ENCODE data around the gene ERBB2. TPM values are rescaled to one million over a fixed set of nuclear protein-coding genes. Genes with fewer than 3 reads are reported as not detected.

Gene ERBB2
- total and polyA plus RNA-seq, 2 experiments from 2014 or later, result 30.3 to 55.4 TPM

- no peaks in the 10 kb centered on the region for H3K9me2 ChIP-seq (ENCODE audit: insufficient read depth)
- in situ Hi-C loops (cut with MboI), result no loop called here
- H3K4me2 ChIP-seq (ENCODE audit: unreplicated experiment), result no peak overlapping the region
- H3K4me1 ChIP-seq (ENCODE audit: insufficient read depth), result no peaks in the 10 kb centered on the region
- TF ChIP-seq EZH2 (IDR thresholded peaks at IDR 0.05; ENCODE audit: insufficient read depth, poor library complexity, severe bottlenecking) (no peak), EZH2phosphoT487 (IDR thresholded peaks at IDR 0.05; ENCODE audit: insufficient read depth, low read depth) (no peak)
- H3K4me3 ChIP-seq, result no peak overlapping the region
- H3K79me2 ChIP-seq (ENCODE audit: insufficient read depth), result no peaks in the 10 kb centered on the region
- no peaks in the 10 kb centered on the region for H3K9me3 ChIP-seq (ENCODE audit: low read depth)
- H4K20me1 ChIP-seq (ENCODE audit: insufficient read depth), result no peaks in the 10 kb centered on the region
- H3F3A ChIP-seq (ENCODE audit: insufficient read depth), result peaks cover 5% of the 10 kb centered on the region; the same call in 1 of the 2 replicates
- H3K36me3 ChIP-seq (ENCODE audit: low read depth), result peaks cover 5% of the 10 kb centered on the region; the same call in 1 of the 2 replicates
- H2AFZ ChIP-seq, result no peak overlapping the region
- H3K27me3 ChIP-seq (replicated peaks; ENCODE audit: insufficient read depth), result no peaks in the 10 kb centered on the region
- WGBS, 2 experiments (ENCODE audit: low coverage in 1 of 2, low lambda C conversion rate in 2 of 2, missing lambda C conversion rate in 2 of 2), result 84% methylated on average over 10 to 11 of the region's 11 CpGs
- H3K27ac ChIP-seq, result no peak overlapping the region
- no peak for DNase-seq
- no peak overlapping the region for H3K9ac ChIP-seq
These were observed 17.1 kb downstream of the ERBB2 start for GRCh38 chr17:39716879-39717536.

DNA sequence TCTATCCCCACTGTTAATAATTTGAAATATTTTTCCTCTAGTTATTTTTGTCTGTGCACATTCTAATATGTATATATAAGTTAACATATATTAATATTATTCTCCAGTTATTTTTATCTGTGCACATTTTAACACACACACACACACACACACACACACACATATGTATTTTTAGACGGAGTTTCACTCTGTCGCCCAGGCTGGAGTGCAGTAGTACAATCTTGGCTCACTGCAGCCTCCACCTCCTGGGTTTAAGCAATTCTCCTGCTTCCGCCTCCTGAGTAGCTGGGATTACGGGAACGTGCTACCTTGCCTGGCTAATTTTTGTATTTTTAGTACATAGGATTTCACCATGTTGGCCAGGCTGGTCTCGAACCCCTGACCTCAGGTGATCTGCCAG is 17.8 kb downstream of the ERBB2 start:
- Histone ChIP-seq H2AFZ (no peak overlapping the region), H3K4me2 (ENCODE audit: unreplicated experiment) (no peak overlapping the region), H3K9me2 (ENCODE audit: insufficient read depth) (no peaks in the 10 kb centered on the region), H3K4me3 (no peak overlapping the region), H3F3A (ENCODE audit: insufficient read depth) (peaks cover 5% of the 10 kb centered on the region; the same call in 1 of the 2 replicates), H3K4me1 (ENCODE audit: insufficient read depth) (no peaks in the 10 kb centered on the region), H4K20me1 (ENCODE audit: insufficient read depth) (no peaks in the 10 kb centered on the region), H3K9me3 (ENCODE audit: low read depth) (no peaks in the 10 kb centered on the region), H3K27ac (no peak overlapping the region), H3K27me3 (replicated peaks; ENCODE audit: insufficient read depth) (no peaks in the 10 kb centered on the region), H3K36me3 (ENCODE audit: low read depth) (peaks cover 5% of the 10 kb centered on the region; the same call in 1 of the 2 replicates), H3K9ac (no peak overlapping the region), H3K79me2 (ENCODE audit: insufficient read depth) (no peaks in the 10 kb centered on the region)
- TF ChIP-seq EZH2phosphoT487 (IDR thresholded peaks at IDR 0.05; ENCODE audit: insufficient read depth, low read depth) (no peak), EZH2 (IDR thresholded peaks at IDR 0.05; ENCODE audit: insufficient read depth, poor library complexity, severe bottlenecking) (no peak)
- in situ Hi-C loops (cut with MboI), result no loop called here
- WGBS, 2 experiments (ENCODE audit: low coverage in 1 of 2, low lambda C conversion rate in 2 of 2, missing lambda C conversion rate in 2 of 2), result 80 to 84% methylated on average over 6 of the region's 6 CpGs
- DNase-seq, result no peak

- Histone ChIP-seq H3K9me2 (ENCODE audit: insufficient read depth) (no peaks in the 10 kb centered on the region), H3K79me2 (ENCODE audit: insufficient read depth) (no peaks in the 10 kb centered on the region), H3K9ac (no peak overlapping the region), H3K27me3 (replicated peaks; ENCODE audit: insufficient read depth) (no peaks in the 10 kb centered on the region), H3F3A (ENCODE audit: insufficient read depth) (peaks cover 5% of the 10 kb centered on the region; the same call in 1 of the 2 replicates), H2AFZ (no peak overlapping the region), H3K36me3 (ENCODE audit: low read depth) (peaks cover 5% of the 10 kb centered on the region; the same call in 1 of the 2 replicates), H3K9me3 (ENCODE audit: low read depth) (no peaks in the 10 kb centered on the region), H4K20me1 (ENCODE audit: insufficient read depth) (no peaks in the 10 kb centered on the region), H3K4me2 (ENCODE audit: unreplicated experiment) (no peak overlapping the region), H3K4me3 (no peak overlapping the region), H3K4me1 (ENCODE audit: insufficient read depth) (no peaks in the 10 kb centered on the region), H3K27ac (no peak overlapping the region)
- WGBS, 2 experiments (ENCODE audit: low coverage in 1 of 2, low lambda C conversion rate in 2 of 2, missing lambda C conversion rate in 2 of 2), result 84 to 87% methylated on average over 7 of the region's 7 CpGs
- in situ Hi-C loops (cut with MboI), result no loop called here
- TF ChIP-seq EZH2phosphoT487 (IDR thresholded peaks at IDR 0.05; ENCODE audit: insufficient read depth, low read depth) (no peak), EZH2 (IDR thresholded peaks at IDR 0.05; ENCODE audit: insufficient read depth, poor library complexity, severe bottlenecking) (no peak)
- no peak for DNase-seq
These were observed 19.9 kb downstream of the ERBB2 start for GRCh38 chr17:39719563-39720355.

- no peak overlapping the region for H3K4me3 ChIP-seq
- no peak overlapping the region for H3K4me2 ChIP-seq (ENCODE audit: unreplicated experiment)
- TF ChIP-seq EZH2 (IDR thresholded peaks at IDR 0.05; ENCODE audit: insufficient read depth, poor library complexity, severe bottlenecking) (no peak), EZH2phosphoT487 (IDR thresholded peaks at IDR 0.05; ENCODE audit: insufficient read depth, low read depth) (no peak)
- in situ Hi-C loops (cut with MboI), result no loop called here
- H2AFZ ChIP-seq, result no peak overlapping the region
- peaks cover 5% of the 10 kb centered on the region; the same call in 1 of the 2 replicates for H3K36me3 ChIP-seq (ENCODE audit: low read depth)
- no peak overlapping the region for H3K9ac ChIP-seq
- no peak overlapping the region for H3K27ac ChIP-seq
- DNase-seq, result no peak
- H4K20me1 ChIP-seq (ENCODE audit: insufficient read depth), result no peaks in the 10 kb centered on the region
- no peaks in the 10 kb centered on the region for H3K79me2 ChIP-seq (ENCODE audit: insufficient read depth)
- H3K9me2 ChIP-seq (ENCODE audit: insufficient read depth), result no peaks in the 10 kb centered on the region
- WGBS, 2 experiments (ENCODE audit: low coverage in 1 of 2, low lambda C conversion rate in 2 of 2, missing lambda C conversion rate in 2 of 2), result 94 to 96% methylated on average over 6 of the region's 6 CpGs
- no peaks in the 10 kb centered on the region for H3K27me3 ChIP-seq (replicated peaks; ENCODE audit: insufficient read depth)
- no peaks in the 10 kb centered on the region for H3K4me1 ChIP-seq (ENCODE audit: insufficient read depth)
- peaks cover 5% of the 10 kb centered on the region; the same call in 1 of the 2 replicates for H3F3A ChIP-seq (ENCODE audit: insufficient read depth)
- H3K9me3 ChIP-seq (ENCODE audit: low read depth), result no peaks in the 10 kb centered on the region
These were observed 22.2 kb downstream of the ERBB2 start for GRCh38 chr17:39722104-39722503.

Measured in GM23248 (cell line).